K562 (cell line): Measurements from ENCODE around the gene STAM2.

ENCODE experiments used
- ELF4 ChIP-seq: fragments of 450-650 bp; formaldehyde crosslinking; IDR thresholded peaks from 2 replicates; pipeline ENCODE4 v1.4.0; 2022; ENCODE audit warnings: missing genetic modification characterization
- PHF20 ChIP-seq: fragments of 450-650 bp; IDR thresholded peaks from 2 replicates; pipeline ENCODE4 v1.6.1; 2018; ENCODE audit not compliant: partially characterized antibody
- POLR2A ChIP-seq: fragments of 450-650 bp; conservative IDR thresholded peaks from 2 replicates; pipeline ENCODE4 v1.6.1; 2016
- POLR2G ChIP-seq: fragments of 200-400 bp; formaldehyde crosslinking; IDR thresholded peaks from 2 replicates; pipeline ENCODE4 v1.6.1; 2017; ENCODE audit warnings: low read depth, mild to moderate bottlenecking, antibody characterized with exemption, low read length, moderate library complexity
- RBBP5 ChIP-seq: fragments of 200-600 bp; sonication (generic); IDR thresholded peaks from 2 replicates; pipeline ENCODE4 v1.6.1; 2012; ENCODE audit warnings: borderline replicate concordance, mild to moderate bottlenecking, low read length, control low read depth, inconsistent platforms; ENCODE audit not compliant: insufficient read depth, poor library complexity, severe bottlenecking
- TF ChIP-seq, protein P1 (sequence below): fragments of 250-450 bp; sonication (Bioruptor Pico); IDR thresholded peaks from 2 replicates; pipeline ENCODE4 v1.4.0; 2020; ENCODE audit warnings: mild to moderate bottlenecking, moderate library complexity, borderline replicate concordance
- TF ChIP-seq, protein P2 (sequence below): sonication (generic); formaldehyde crosslinking; IDR thresholded peaks from 2 replicates; pipeline ENCODE4 v1.8.1; 2022; ENCODE audit warnings: missing genetic modification reagents
- TF ChIP-seq, protein P3 (sequence below): fragments of 450-650 bp; conservative IDR thresholded peaks from 2 replicates; pipeline ENCODE4 v1.6.1; 2016; ENCODE audit warnings: missing genetic modification characterization, low read depth, mild to moderate bottlenecking, missing compliant biosample characterization, moderate library complexity

DNA sequence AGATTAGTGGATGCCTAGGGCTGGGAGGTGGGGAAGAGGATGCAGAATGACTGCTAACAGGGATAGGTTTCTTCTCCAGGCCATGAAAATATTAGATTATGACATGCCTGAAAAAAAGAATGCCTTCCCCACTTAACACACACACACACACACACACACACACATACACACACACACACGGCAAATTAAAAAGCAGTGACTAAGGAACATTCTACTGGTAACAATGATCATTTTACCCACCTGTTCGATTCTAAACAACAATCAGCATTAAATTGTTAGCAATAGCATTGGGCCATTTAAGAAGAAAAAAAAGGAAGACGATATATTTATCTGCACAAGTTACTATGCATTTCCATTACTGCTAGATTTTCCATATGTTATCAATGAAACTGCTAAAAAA, 87.6 kb downstream of the STAM2 start:
- TF ChIP-seq POLR2G, result no peak
- no peak for TF ChIP-seq ELF4
- TF ChIP-seq PHF20, result no peak
- no peak for TF ChIP-seq POLR2A
- no peak for TF ChIP-seq RBBP5
- TF ChIP-seq, protein P1, sequence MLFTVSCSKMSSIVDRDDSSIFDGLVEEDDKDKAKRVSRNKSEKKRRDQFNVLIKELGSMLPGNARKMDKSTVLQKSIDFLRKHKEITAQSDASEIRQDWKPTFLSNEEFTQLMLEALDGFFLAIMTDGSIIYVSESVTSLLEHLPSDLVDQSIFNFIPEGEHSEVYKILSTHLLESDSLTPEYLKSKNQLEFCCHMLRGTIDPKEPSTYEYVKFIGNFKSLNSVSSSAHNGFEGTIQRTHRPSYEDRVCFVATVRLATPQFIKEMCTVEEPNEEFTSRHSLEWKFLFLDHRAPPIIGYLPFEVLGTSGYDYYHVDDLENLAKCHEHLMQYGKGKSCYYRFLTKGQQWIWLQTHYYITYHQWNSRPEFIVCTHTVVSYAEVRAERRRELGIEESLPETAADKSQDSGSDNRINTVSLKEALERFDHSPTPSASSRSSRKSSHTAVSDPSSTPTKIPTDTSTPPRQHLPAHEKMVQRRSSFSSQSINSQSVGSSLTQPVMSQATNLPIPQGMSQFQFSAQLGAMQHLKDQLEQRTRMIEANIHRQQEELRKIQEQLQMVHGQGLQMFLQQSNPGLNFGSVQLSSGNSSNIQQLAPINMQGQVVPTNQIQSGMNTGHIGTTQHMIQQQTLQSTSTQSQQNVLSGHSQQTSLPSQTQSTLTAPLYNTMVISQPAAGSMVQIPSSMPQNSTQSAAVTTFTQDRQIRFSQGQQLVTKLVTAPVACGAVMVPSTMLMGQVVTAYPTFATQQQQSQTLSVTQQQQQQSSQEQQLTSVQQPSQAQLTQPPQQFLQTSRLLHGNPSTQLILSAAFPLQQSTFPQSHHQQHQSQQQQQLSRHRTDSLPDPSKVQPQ (CRISPR knock-in tag), result no peak
- TF ChIP-seq, protein P2, sequence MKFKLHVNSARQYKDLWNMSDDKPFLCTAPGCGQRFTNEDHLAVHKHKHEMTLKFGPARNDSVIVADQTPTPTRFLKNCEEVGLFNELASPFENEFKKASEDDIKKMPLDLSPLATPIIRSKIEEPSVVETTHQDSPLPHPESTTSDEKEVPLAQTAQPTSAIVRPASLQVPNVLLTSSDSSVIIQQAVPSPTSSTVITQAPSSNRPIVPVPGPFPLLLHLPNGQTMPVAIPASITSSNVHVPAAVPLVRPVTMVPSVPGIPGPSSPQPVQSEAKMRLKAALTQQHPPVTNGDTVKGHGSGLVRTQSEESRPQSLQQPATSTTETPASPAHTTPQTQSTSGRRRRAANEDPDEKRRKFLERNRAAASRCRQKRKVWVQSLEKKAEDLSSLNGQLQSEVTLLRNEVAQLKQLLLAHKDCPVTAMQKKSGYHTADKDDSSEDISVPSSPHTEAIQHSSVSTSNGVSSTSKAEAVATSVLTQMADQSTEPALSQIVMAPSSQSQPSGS (CRISPR knock-in tag), result no peak
- TF ChIP-seq, protein P3, sequence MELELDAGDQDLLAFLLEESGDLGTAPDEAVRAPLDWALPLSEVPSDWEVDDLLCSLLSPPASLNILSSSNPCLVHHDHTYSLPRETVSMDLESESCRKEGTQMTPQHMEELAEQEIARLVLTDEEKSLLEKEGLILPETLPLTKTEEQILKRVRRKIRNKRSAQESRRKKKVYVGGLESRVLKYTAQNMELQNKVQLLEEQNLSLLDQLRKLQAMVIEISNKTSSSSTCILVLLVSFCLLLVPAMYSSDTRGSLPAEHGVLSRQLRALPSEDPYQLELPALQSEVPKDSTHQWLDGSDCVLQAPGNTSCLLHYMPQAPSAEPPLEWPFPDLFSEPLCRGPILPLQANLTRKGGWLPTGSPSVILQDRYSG (tag), result no peak
